Panc1 (cell line): Measurements from ENCODE around the gene VSX1.

Source experiments
- CTCF ChIP-seq: fragments of 450-650 bp; IDR thresholded peaks from 2 replicates; pipeline ENCODE4 v1.5.1; 2017; ENCODE audit warnings: mild to moderate bottlenecking
- REST ChIP-seq, 2 experiments: IDR thresholded peaks; 2 replicates each; pipeline ENCODE4 v1.6.1; 2011 to 2012; ENCODE audit warnings: low read depth in 2 of 2, control low read depth in 1 of 2, low read length in 1 of 2, mild to moderate bottlenecking in 1 of 2, moderate library complexity in 1 of 2; ENCODE audit not compliant: insufficient read depth in 1 of 2
- TCF7L2 ChIP-seq: IDR thresholded peaks from 2 replicates; pipeline ENCODE4 v1.6.1; 2011; ENCODE audit warnings: mild to moderate bottlenecking, low read depth, low read length, inconsistent platforms

GRCh38 chr20:25044261-25044560 lies 37.7 kb downstream of the VSX1 start:
- TF ChIP-seq CTCF (no peak), REST (IDR thresholded peaks at IDR 0.05; ENCODE audit: insufficient read depth in 1 of 2, low read depth in 2 of 2, low read length in 1 of 2) (no peak), TCF7L2 (no peak)
